Measurements from ENCODE around the gene COL20A1. TPM values are rescaled to one million over a fixed set of nuclear protein-coding genes. Genes with fewer than 3 reads are reported as not detected.

COL20A1 gene
- total and polyA plus RNA-seq, 2 of the 13 experiments (the other 11 are each of a cell fraction or from before 2014, with no cell fraction given): not detected

- TF ChIP-seq ZNF441 (CRISPR knock-in tag; IDR thresholded peaks at IDR 0.05; ENCODE audit: borderline replicate concordance) (peak; percentile 30; the same call in 1 of the 2 replicates), REPIN1 (CRISPR knock-in tag; IDR thresholded peaks at IDR 0.05; ENCODE audit: borderline replicate concordance, low read depth) (0 out of 2 replicates have a peak, but pooled peaks have one; percentile 47), EHMT2 (IDR thresholded peaks at IDR 0.05; ENCODE audit: borderline replicate concordance, low read depth, low read length) (peak; percentile 87; the same call in 1 of the 2 replicates), ZBTB20 (CRISPR knock-in tag; IDR thresholded peaks at IDR 0.05; ENCODE audit: borderline replicate concordance, low read depth) (peak; percentile 39; the same call in 1 of the 2 replicates), NR1H2 (CRISPR knock-in tag; IDR thresholded peaks at IDR 0.05; ENCODE audit: borderline replicate concordance, low read depth) (0 out of 2 replicates have a peak, but pooled peaks have one; percentile 22), KLF11 (CRISPR knock-in tag; IDR thresholded peaks at IDR 0.05) (0 out of 2 replicates have a peak, but pooled peaks have one; percentile 45), SIN3B (IDR thresholded peaks at IDR 0.05; ENCODE audit: low read length) (no peak), BORCS8-MEF2B (CRISPR knock-in tag; IDR thresholded peaks at IDR 0.05) (0 out of 2 replicates have a peak, but pooled peaks have one; percentile 43), NR2F6 (IDR thresholded peaks at IDR 0.05) (no peak), NR2F6 (CRISPR knock-in tag; IDR thresholded peaks at IDR 0.05) (0 out of 2 replicates have a peak, but pooled peaks have one; percentile 14), SRY (CRISPR knock-in tag; IDR thresholded peaks at IDR 0.05) (0 out of 2 replicates have a peak, but pooled peaks have one; percentile 33), WIZ (CRISPR knock-in tag; IDR thresholded peaks at IDR 0.05) (peak; percentile 92; the same call in 1 of the 2 replicates), PRDM4 (CRISPR knock-in tag; IDR thresholded peaks at IDR 0.05; ENCODE audit: borderline replicate concordance) (no peak), HMGA1 (CRISPR knock-in tag; conservative IDR thresholded peaks at IDR 0.05) (no peak), RBAK (CRISPR knock-in tag; IDR thresholded peaks at IDR 0.05) (no peak)
- TF ChIP-seq, protein P1, sequence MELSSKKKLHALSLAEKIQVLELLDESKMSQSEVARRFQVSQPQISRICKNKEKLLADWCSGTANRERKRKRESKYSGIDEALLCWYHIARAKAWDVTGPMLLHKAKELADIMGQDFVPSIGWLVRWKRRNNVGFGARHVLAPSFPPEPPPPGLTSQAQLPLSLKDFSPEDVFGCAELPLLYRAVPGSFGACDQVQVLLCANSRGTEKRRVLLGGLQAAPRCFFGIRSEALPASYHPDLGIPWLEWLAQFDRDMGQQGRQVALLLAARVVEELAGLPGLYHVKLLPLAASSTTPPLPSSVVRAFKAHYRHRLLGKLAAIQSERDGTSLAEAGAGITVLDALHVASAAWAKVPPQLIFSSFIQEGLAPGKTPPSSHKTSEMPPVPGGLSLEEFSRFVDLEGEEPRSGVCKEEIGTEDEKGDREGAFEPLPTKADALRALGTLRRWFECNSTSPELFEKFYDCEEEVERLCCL (CRISPR knock-in tag; IDR thresholded peaks at IDR 0.05; ENCODE audit: borderline replicate concordance): 0 out of 2 replicates have a peak, but pooled peaks have one; percentile 45
- TF ChIP-seq, protein P2, sequence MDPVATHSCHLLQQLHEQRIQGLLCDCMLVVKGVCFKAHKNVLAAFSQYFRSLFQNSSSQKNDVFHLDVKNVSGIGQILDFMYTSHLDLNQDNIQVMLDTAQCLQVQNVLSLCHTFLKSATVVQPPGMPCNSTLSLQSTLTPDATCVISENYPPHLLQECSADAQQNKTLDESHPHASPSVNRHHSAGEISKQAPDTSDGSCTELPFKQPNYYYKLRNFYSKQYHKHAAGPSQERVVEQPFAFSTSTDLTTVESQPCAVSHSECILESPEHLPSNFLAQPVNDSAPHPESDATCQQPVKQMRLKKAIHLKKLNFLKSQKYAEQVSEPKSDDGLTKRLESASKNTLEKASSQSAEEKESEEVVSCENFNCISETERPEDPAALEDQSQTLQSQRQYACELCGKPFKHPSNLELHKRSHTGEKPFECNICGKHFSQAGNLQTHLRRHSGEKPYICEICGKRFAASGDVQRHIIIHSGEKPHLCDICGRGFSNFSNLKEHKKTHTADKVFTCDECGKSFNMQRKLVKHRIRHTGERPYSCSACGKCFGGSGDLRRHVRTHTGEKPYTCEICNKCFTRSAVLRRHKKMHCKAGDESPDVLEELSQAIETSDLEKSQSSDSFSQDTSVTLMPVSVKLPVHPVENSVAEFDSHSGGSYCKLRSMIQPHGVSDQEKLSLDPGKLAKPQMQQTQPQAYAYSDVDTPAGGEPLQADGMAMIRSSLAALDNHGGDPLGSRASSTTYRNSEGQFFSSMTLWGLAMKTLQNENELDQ (CRISPR knock-in tag; IDR thresholded peaks at IDR 0.05; ENCODE audit: borderline replicate concordance): peak; percentile 87; the same call in 1 of the 2 replicates
- TF ChIP-seq, protein P3, sequence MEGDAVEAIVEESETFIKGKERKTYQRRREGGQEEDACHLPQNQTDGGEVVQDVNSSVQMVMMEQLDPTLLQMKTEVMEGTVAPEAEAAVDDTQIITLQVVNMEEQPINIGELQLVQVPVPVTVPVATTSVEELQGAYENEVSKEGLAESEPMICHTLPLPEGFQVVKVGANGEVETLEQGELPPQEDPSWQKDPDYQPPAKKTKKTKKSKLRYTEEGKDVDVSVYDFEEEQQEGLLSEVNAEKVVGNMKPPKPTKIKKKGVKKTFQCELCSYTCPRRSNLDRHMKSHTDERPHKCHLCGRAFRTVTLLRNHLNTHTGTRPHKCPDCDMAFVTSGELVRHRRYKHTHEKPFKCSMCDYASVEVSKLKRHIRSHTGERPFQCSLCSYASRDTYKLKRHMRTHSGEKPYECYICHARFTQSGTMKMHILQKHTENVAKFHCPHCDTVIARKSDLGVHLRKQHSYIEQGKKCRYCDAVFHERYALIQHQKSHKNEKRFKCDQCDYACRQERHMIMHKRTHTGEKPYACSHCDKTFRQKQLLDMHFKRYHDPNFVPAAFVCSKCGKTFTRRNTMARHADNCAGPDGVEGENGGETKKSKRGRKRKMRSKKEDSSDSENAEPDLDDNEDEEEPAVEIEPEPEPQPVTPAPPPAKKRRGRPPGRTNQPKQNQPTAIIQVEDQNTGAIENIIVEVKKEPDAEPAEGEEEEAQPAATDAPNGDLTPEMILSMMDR (CRISPR knock-in tag; IDR thresholded peaks at IDR 0.05): peak; percentile 28
- TF ChIP-seq, protein P4, sequence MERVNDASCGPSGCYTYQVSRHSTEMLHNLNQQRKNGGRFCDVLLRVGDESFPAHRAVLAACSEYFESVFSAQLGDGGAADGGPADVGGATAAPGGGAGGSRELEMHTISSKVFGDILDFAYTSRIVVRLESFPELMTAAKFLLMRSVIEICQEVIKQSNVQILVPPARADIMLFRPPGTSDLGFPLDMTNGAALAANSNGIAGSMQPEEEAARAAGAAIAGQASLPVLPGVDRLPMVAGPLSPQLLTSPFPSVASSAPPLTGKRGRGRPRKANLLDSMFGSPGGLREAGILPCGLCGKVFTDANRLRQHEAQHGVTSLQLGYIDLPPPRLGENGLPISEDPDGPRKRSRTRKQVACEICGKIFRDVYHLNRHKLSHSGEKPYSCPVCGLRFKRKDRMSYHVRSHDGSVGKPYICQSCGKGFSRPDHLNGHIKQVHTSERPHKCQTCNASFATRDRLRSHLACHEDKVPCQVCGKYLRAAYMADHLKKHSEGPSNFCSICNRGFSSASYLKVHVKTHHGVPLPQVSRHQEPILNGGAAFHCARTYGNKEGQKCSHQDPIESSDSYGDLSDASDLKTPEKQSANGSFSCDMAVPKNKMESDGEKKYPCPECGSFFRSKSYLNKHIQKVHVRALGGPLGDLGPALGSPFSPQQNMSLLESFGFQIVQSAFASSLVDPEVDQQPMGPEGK (CRISPR knock-in tag; IDR thresholded peaks at IDR 0.05): peak; percentile 44; the same call in 1 of the 2 replicates
These were observed 85.6 kb downstream of the COL20A1 start (continued) for GRCh38 chr20:63378626-63379025.
